Measurements from ENCODE around the gene DHRS3. TPM values are rescaled to one million over a fixed set of nuclear protein-coding genes. Genes with fewer than 3 reads are reported as not detected.

DHRS3 gene
- total and polyA plus RNA-seq, 2 of the 13 experiments (the other 11 are each of a cell fraction or from before 2014, with no cell fraction given) = 48.5 to 90.5 TPM

- no peak for TF ChIP-seq PRMT3 (CRISPR knock-in tag; IDR thresholded peaks at IDR 0.05; ENCODE audit: borderline replicate concordance, low read depth)
- peak; percentile 99 for TF ChIP-seq RXRA (CRISPR knock-in tag; IDR thresholded peaks at IDR 0.05)
- TF ChIP-seq ZNF878 (CRISPR knock-in tag; IDR thresholded peaks at IDR 0.05) = peak; percentile 77
- peak; percentile 71; the same call in 1 of the 2 replicates for TF ChIP-seq NFIB (CRISPR knock-in tag; IDR thresholded peaks at IDR 0.05; ENCODE audit: borderline replicate concordance)
- TF ChIP-seq ZNF619 (CRISPR knock-in tag; IDR thresholded peaks at IDR 0.05) = no peak
- peak; percentile 78; the same call in 1 of the 2 replicates for TF ChIP-seq ZBTB10 (CRISPR knock-in tag; IDR thresholded peaks at IDR 0.05; ENCODE audit: borderline replicate concordance)
- no peak for TF ChIP-seq REL (CRISPR knock-in tag; conservative IDR thresholded peaks at IDR 0.05)
- no peak for TF ChIP-seq AFF4 (CRISPR knock-in tag; IDR thresholded peaks at IDR 0.05)
- TF ChIP-seq SMYD3 (CRISPR knock-in tag; IDR thresholded peaks at IDR 0.05) = 0 out of 2 replicates have a peak, but pooled peaks have one; percentile 19
- no peak for TF ChIP-seq ZNF678 (CRISPR knock-in tag; IDR thresholded peaks at IDR 0.05)
- TF ChIP-seq E2F1 (CRISPR knock-in tag; IDR thresholded peaks at IDR 0.05) = peak; percentile 36; the same call in 1 of the 2 replicates
- TF ChIP-seq MIER3 (CRISPR knock-in tag; IDR thresholded peaks at IDR 0.05; ENCODE audit: borderline replicate concordance) = peak; percentile 94
- TF ChIP-seq SNAPC5 (CRISPR knock-in tag; IDR thresholded peaks at IDR 0.05; ENCODE audit: borderline replicate concordance) = no peak
- TF ChIP-seq ZSCAN30 (CRISPR knock-in tag; IDR thresholded peaks at IDR 0.05) = no peak
- 0 out of 2 replicates have a peak, but pooled peaks have one; percentile 52 for TF ChIP-seq ZFAT (CRISPR knock-in tag; conservative IDR thresholded peaks at IDR 0.05)
- TF ChIP-seq GMEB1 (CRISPR knock-in tag; IDR thresholded peaks at IDR 0.05; ENCODE audit: borderline replicate concordance) = peak; percentile 63
- no peak for TF ChIP-seq PAF1 (CRISPR knock-in tag; IDR thresholded peaks at IDR 0.05)
- peak; percentile 92 for TF ChIP-seq HIVEP1 (CRISPR knock-in tag; IDR thresholded peaks at IDR 0.05)
Observed at GRCh38 chr1:12528021-12528852, 89.8 kb downstream of the DHRS3 start (continued).
